ENCODE results near the gene SNHG17.
"Not testable (repeated sequence)": the region's sequence is repeated elsewhere in the genome, so short reads cannot be mapped to it uniquely, and the experiment has no call there.

SNHG17 gene

GRCh38 chr20:38377838-38378237 lies 57.3 kb downstream of the SNHG17 start:
- not testable (repeated sequence) for H2AK5ac ChIP-seq (ENCODE audit: low read length, severe bottlenecking); H2BK12ac ChIP-seq (ENCODE audit: low read length in 2 of 2); H3K79me1 ChIP-seq (replicated peaks; ENCODE audit: low read length, poor library complexity, severe bottlenecking); H2AFZ ChIP-seq (ENCODE audit: low read depth, low read length); H3K36me3 ChIP-seq (ENCODE audit: control insufficient read depth in 1 of 2, insufficient read depth in 2 of 2, low read depth in 1 of 2, low read length in 2 of 2); H3K9me3 ChIP-seq (ENCODE audit: control insufficient read depth, low read length); H4K91ac ChIP-seq (ENCODE audit: low read length); DNase-seq; H2BK15ac ChIP-seq (ENCODE audit: low read depth, poor library complexity, severe bottlenecking); H3K14ac ChIP-seq (ENCODE audit: low read length in 2 of 2); H3K9ac ChIP-seq (ENCODE audit: low read length); H3K4me1 ChIP-seq (ENCODE audit: control insufficient read depth, insufficient read depth, low read depth, low read length); H3K4me2 ChIP-seq (ENCODE audit: low read length, poor library complexity, severe bottlenecking); H3K4me3 ChIP-seq (ENCODE audit: insufficient read depth in 1 of 2, low read depth in 1 of 2, low read length in 2 of 2); H3K4ac ChIP-seq (ENCODE audit: low read depth in 1 of 2, low read length in 2 of 2); H3K23ac ChIP-seq (ENCODE audit: low read length in 2 of 2); H3K27ac ChIP-seq (ENCODE audit: low read length, poor library complexity, severe bottlenecking); H2BK120ac ChIP-seq (ENCODE audit: low read depth, low read length); H4K8ac ChIP-seq (ENCODE audit: low read length); H2BK5ac ChIP-seq (ENCODE audit: low read depth, low read length, poor library complexity, severe bottlenecking); H3K18ac ChIP-seq (ENCODE audit: low read depth in 1 of 2, low read length in 2 of 2)
- peaks cover 35 to 47% of the 10 kb centered on the region in 2 experiments for H3K27me3 ChIP-seq (ENCODE audit: control insufficient read depth in 1 of 2, insufficient read depth in 1 of 2, low read length in 2 of 2)
- no CpG with 5 or more reads among the region's 5 CpGs for WGBS

- Histone ChIP-seq H3K4me1 (ENCODE audit: control insufficient read depth, insufficient read depth, low read depth, low read length) (no peaks in the 10 kb centered on the region), H3K27me3 (ENCODE audit: control insufficient read depth in 1 of 2, insufficient read depth in 1 of 2, low read length in 2 of 2) (peaks cover 34 to 53% of the 10 kb centered on the region in 2 experiments), H2AFZ (ENCODE audit: low read depth, low read length) (no peak overlapping the region), H2BK12ac (ENCODE audit: low read length in 2 of 2) (no peak overlapping the region), H2AK5ac (ENCODE audit: low read length, severe bottlenecking) (no peak overlapping the region), H3K79me1 (replicated peaks; ENCODE audit: low read length, poor library complexity, severe bottlenecking) (no peaks in the 10 kb centered on the region), H3K9me3 (ENCODE audit: control insufficient read depth, low read length) (no peaks in the 10 kb centered on the region), H3K9ac (ENCODE audit: low read length) (no peak overlapping the region), H3K14ac (ENCODE audit: low read length in 2 of 2) (no peak overlapping the region), H3K27ac (ENCODE audit: low read length, poor library complexity, severe bottlenecking) (no peak overlapping the region), H3K4me3 (ENCODE audit: insufficient read depth in 1 of 2, low read depth in 1 of 2, low read length in 2 of 2) (no peak overlapping the region), H3K4ac (ENCODE audit: low read depth in 1 of 2, low read length in 2 of 2) (no peak overlapping the region), H3K4me2 (ENCODE audit: low read length, poor library complexity, severe bottlenecking) (no peak overlapping the region), H3K18ac (ENCODE audit: low read depth in 1 of 2, low read length in 2 of 2) (no peak overlapping the region), H2BK5ac (ENCODE audit: low read depth, low read length, poor library complexity, severe bottlenecking) (no peak overlapping the region), H2BK120ac (ENCODE audit: low read depth, low read length) (no peak overlapping the region), H4K8ac (ENCODE audit: low read length) (no peak overlapping the region), H4K91ac (ENCODE audit: low read length) (no peak overlapping the region), H2BK15ac (ENCODE audit: low read depth, poor library complexity, severe bottlenecking) (no peak overlapping the region), H3K23ac (ENCODE audit: low read length in 2 of 2) (no peak overlapping the region), H3K36me3 (ENCODE audit: control insufficient read depth in 1 of 2, insufficient read depth in 2 of 2, low read depth in 1 of 2, low read length in 2 of 2) (no peaks in the 10 kb centered on the region)
- WGBS: 89% methylated on average over 7 of the region's 11 CpGs
- DNase-seq: no peak
These were observed 58.0 kb downstream of the SNHG17 start for GRCh38 chr20:38377039-38377685.

- no peak overlapping the region for H3K27ac ChIP-seq (ENCODE audit: low read length, poor library complexity, severe bottlenecking)
- H3K79me1 ChIP-seq (replicated peaks; ENCODE audit: low read length, poor library complexity, severe bottlenecking): no peaks in the 10 kb centered on the region
- no peak for DNase-seq
- H2AK5ac ChIP-seq (ENCODE audit: low read length, severe bottlenecking): no peak overlapping the region
- H3K14ac ChIP-seq (ENCODE audit: low read length in 2 of 2): no peak overlapping the region
- H3K9ac ChIP-seq (ENCODE audit: low read length): no peak overlapping the region
- no peak overlapping the region for H2BK15ac ChIP-seq (ENCODE audit: low read depth, poor library complexity, severe bottlenecking)
- no peak overlapping the region for H3K18ac ChIP-seq (ENCODE audit: low read depth in 1 of 2, low read length in 2 of 2)
- no peak overlapping the region for H2BK12ac ChIP-seq (ENCODE audit: low read length in 2 of 2)
- no peak overlapping the region for H4K91ac ChIP-seq (ENCODE audit: low read length)
- H3K4me2 ChIP-seq (ENCODE audit: low read length, poor library complexity, severe bottlenecking): no peak overlapping the region
- no peak overlapping the region for H2BK5ac ChIP-seq (ENCODE audit: low read depth, low read length, poor library complexity, severe bottlenecking)
- H3K23ac ChIP-seq (ENCODE audit: low read length in 2 of 2): no peak overlapping the region
- no peaks in the 10 kb centered on the region for H3K36me3 ChIP-seq (ENCODE audit: control insufficient read depth in 1 of 2, insufficient read depth in 2 of 2, low read depth in 1 of 2, low read length in 2 of 2)
- H3K4me3 ChIP-seq (ENCODE audit: insufficient read depth in 1 of 2, low read depth in 1 of 2, low read length in 2 of 2): no peak overlapping the region
- H2AFZ ChIP-seq (ENCODE audit: low read depth, low read length): no peak overlapping the region
- H3K27me3 ChIP-seq (ENCODE audit: control insufficient read depth in 1 of 2, insufficient read depth in 1 of 2, low read length in 2 of 2): peaks cover 41 to 51% of the 10 kb centered on the region in 2 experiments
- no peak overlapping the region for H3K4ac ChIP-seq (ENCODE audit: low read depth in 1 of 2, low read length in 2 of 2)
- H4K8ac ChIP-seq (ENCODE audit: low read length): no peak overlapping the region
- no peaks in the 10 kb centered on the region for H3K9me3 ChIP-seq (ENCODE audit: control insufficient read depth, low read length)
- H2BK120ac ChIP-seq (ENCODE audit: low read depth, low read length): no peak overlapping the region
- H3K4me1 ChIP-seq (ENCODE audit: control insufficient read depth, insufficient read depth, low read depth, low read length): no peaks in the 10 kb centered on the region
- WGBS: 100% methylated on average over 2 of the region's 5 CpGs
These were observed 61.2 kb downstream of the SNHG17 start for GRCh38 chr20:38373898-38374297.

GRCh38 chr20:38373231-38373867 lies 61.8 kb downstream of the SNHG17 start:
- no peaks in the 10 kb centered on the region for H3K9me3 ChIP-seq (ENCODE audit: control insufficient read depth, low read length)
- no peak overlapping the region for H3K4ac ChIP-seq (ENCODE audit: low read depth in 1 of 2, low read length in 2 of 2)
- H2BK12ac ChIP-seq (ENCODE audit: low read length in 2 of 2): no peak overlapping the region
- H3K27ac ChIP-seq (ENCODE audit: low read length, poor library complexity, severe bottlenecking): no peak overlapping the region
- DNase-seq: no peak
- no peak overlapping the region for H2AK5ac ChIP-seq (ENCODE audit: low read length, severe bottlenecking)
- H2BK5ac ChIP-seq (ENCODE audit: low read depth, low read length, poor library complexity, severe bottlenecking): no peak overlapping the region
- no peak overlapping the region for H3K18ac ChIP-seq (ENCODE audit: low read depth in 1 of 2, low read length in 2 of 2)
- no peaks in the 10 kb centered on the region for H3K79me1 ChIP-seq (replicated peaks; ENCODE audit: low read length, poor library complexity, severe bottlenecking)
- no peak overlapping the region for H2BK15ac ChIP-seq (ENCODE audit: low read depth, poor library complexity, severe bottlenecking)
- no peak overlapping the region for H3K23ac ChIP-seq (ENCODE audit: low read length in 2 of 2)
- no peaks in the 10 kb centered on the region for H3K4me1 ChIP-seq (ENCODE audit: control insufficient read depth, insufficient read depth, low read depth, low read length)
- no peak overlapping the region for H3K9ac ChIP-seq (ENCODE audit: low read length)
- no peak overlapping the region for H2AFZ ChIP-seq (ENCODE audit: low read depth, low read length)
- H3K4me3 ChIP-seq (ENCODE audit: insufficient read depth in 1 of 2, low read depth in 1 of 2, low read length in 2 of 2): no peak overlapping the region
- 59% methylated on average over 7 of the region's 7 CpGs for WGBS
- no peak overlapping the region for H2BK120ac ChIP-seq (ENCODE audit: low read depth, low read length)
- no peak overlapping the region for H4K8ac ChIP-seq (ENCODE audit: low read length)
- H3K4me2 ChIP-seq (ENCODE audit: low read length, poor library complexity, severe bottlenecking): no peak overlapping the region
- H3K27me3 ChIP-seq (ENCODE audit: control insufficient read depth in 1 of 2, insufficient read depth in 1 of 2, low read length in 2 of 2): peaks cover 41 to 56% of the 10 kb centered on the region in 2 experiments
- H4K91ac ChIP-seq (ENCODE audit: low read length): no peak overlapping the region
- no peaks in the 10 kb centered on the region for H3K36me3 ChIP-seq (ENCODE audit: control insufficient read depth in 1 of 2, insufficient read depth in 2 of 2, low read depth in 1 of 2, low read length in 2 of 2)
- H3K14ac ChIP-seq (ENCODE audit: low read length in 2 of 2): no peak overlapping the region
